GM10847 (cell line): ENCODE results near the gene VEGFA.

Experiments used
- POLR2A ChIP-seq: IDR thresholded peaks from 2 replicates; pipeline ENCODE4 v1.6.1; 2011; ENCODE audit not compliant: insufficient read length; ENCODE audit errors: extremely low read depth

Gene VEGFA

GRCh38 chr6:43806043-43806757 is 36.2 kb downstream of the VEGFA start:
- no peak for TF ChIP-seq POLR2A

- no peak for TF ChIP-seq POLR2A
These were observed 36.8 kb downstream of the VEGFA start for GRCh38 chr6:43806758-43807227.

GRCh38 chr6:43807228-43808061 is 37.4 kb downstream of the VEGFA start:
- no peak for TF ChIP-seq POLR2A

- TF ChIP-seq POLR2A, result no peak
These were observed 38.4 kb downstream of the VEGFA start for GRCh38 chr6:43808412-43808811.

GRCh38 chr6:43809417-43810305 is 39.6 kb downstream of the VEGFA start:
- TF ChIP-seq POLR2A, result no peak

GRCh38 chr6:43810965-43811732 is 41.1 kb downstream of the VEGFA start:
- no peak for TF ChIP-seq POLR2A

GRCh38 chr6:43811733-43812099 is 41.7 kb downstream of the VEGFA start:
- TF ChIP-seq POLR2A, result no peak

- no peak for TF ChIP-seq POLR2A
These were observed 43.0 kb downstream of the VEGFA start for GRCh38 chr6:43812850-43813578.

- no peak for TF ChIP-seq POLR2A
These were observed 44.1 kb downstream of the VEGFA start for GRCh38 chr6:43814111-43814510.

GRCh38 chr6:43814865-43815264 is 44.9 kb downstream of the VEGFA start:
- no peak for TF ChIP-seq POLR2A

GRCh38 chr6:43817192-43817591 is 47.2 kb downstream of the VEGFA start:
- TF ChIP-seq POLR2A, result no peak

GRCh38 chr6:43819958-43820357 is 49.9 kb downstream of the VEGFA start:
- no peak for TF ChIP-seq POLR2A

- no peak for TF ChIP-seq POLR2A
These were observed 50.5 kb downstream of the VEGFA start for GRCh38 chr6:43820486-43820885.

- TF ChIP-seq POLR2A, result no peak
These were observed 51.3 kb downstream of the VEGFA start for GRCh38 chr6:43821101-43821886.

- TF ChIP-seq POLR2A, result no peak
These were observed 53.4 kb downstream of the VEGFA start for GRCh38 chr6:43823390-43823789.
